ENCODE measurements around the gene CTSF.

DNA sequence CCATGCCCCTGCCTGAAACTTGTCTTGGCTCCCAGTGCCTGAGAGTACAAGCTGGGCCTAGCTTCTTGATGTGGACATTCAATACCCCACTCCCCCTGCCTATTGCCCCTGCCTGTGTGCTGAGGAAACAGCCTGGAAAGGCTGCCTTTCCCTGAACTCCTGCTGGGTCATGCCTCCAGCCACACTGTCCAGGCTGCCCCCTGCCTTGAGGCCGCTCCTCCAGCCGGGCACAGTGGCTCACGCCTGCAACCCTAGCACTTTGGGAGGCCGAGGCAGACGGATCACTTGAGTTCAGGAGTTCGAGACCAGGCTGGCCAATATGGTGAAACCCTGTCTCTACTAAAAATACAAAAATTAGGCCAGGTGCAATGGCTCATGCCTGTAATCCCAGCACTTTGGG lies 34.7 kb upstream of the CTSF start:
- TF ChIP-seq, protein P1, sequence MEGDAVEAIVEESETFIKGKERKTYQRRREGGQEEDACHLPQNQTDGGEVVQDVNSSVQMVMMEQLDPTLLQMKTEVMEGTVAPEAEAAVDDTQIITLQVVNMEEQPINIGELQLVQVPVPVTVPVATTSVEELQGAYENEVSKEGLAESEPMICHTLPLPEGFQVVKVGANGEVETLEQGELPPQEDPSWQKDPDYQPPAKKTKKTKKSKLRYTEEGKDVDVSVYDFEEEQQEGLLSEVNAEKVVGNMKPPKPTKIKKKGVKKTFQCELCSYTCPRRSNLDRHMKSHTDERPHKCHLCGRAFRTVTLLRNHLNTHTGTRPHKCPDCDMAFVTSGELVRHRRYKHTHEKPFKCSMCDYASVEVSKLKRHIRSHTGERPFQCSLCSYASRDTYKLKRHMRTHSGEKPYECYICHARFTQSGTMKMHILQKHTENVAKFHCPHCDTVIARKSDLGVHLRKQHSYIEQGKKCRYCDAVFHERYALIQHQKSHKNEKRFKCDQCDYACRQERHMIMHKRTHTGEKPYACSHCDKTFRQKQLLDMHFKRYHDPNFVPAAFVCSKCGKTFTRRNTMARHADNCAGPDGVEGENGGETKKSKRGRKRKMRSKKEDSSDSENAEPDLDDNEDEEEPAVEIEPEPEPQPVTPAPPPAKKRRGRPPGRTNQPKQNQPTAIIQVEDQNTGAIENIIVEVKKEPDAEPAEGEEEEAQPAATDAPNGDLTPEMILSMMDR (IDR thresholded peaks at IDR 0.05 in 4 of 5, conservative IDR thresholded peaks at IDR 0.05 in 1 of 5), result no peak
- TF ChIP-seq POLR2A (IDR thresholded peaks at IDR 0.05), result no peak

All from gastrocnemius medialis (tissue), 4 donors.